ENCODE data around the gene BAG2.
A peak's percentile ranks its signal among the peaks of the same experiment; 100 is the strongest.

The BAG2 gene

DNA sequence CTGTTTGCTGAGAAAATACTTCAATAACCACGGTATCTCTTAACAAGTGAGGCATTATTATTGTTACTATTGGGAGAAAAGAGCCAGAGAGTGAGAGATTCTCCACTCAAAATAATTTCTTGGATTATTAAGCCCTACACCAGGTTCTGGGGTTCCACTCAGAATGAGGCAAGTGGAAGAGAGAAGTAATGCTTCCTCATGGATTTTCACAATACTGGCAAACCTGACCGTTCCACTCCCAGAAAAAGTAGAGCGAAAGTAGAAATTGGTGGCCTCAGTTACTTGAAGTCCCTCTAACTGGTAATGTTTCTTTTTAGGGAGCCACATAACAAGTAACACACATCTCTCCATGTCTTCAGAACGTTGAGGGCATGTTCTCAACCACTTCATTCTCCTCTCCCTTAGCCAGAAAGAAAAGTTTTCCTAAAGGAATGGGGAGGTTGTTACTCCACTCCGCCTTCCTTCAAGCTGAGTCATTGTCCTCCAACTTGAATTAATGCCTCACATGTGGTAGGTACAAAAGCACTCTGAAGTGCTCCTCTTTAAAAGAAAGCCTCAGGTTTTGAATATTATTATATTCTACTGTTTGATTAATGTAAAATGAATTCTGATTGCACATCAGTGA, 1.9 kb downstream of the BAG2 start:
- no peak for DNase-seq

- no peak for DNase-seq
Observed at GRCh38 chr6:57174511-57174907, 2.4 kb downstream of the BAG2 start.

- no peak for DNase-seq
Observed at GRCh38 chr6:57177545-57178265, 5.6 kb downstream of the BAG2 start.

DNA sequence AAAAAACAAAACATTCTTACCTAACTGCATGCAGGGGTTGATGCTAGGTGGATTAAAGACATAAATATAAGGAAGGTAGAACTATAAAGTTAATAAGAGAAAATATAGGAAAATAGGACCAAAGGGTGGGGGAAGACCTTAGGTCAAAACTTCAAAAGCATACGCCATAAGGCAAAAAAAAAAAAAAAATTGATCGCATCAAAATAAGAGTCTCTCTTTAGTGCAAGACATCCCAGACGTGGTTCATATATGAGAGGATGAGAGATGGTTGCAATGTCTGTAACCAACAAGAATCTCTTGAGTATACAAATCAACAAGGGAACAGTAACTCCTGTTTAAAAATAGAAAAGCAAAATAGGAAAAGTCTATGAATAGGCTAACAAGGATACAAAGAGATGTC, 8.5 kb downstream of the BAG2 start:
- no peak for DNase-seq

- no peak for DNase-seq
Observed at GRCh38 chr6:57182017-57182432, 9.9 kb downstream of the BAG2 start.

- DNase-seq = no peak
Observed at GRCh38 chr6:57183336-57183735, 11.2 kb downstream of the BAG2 start.

DNA sequence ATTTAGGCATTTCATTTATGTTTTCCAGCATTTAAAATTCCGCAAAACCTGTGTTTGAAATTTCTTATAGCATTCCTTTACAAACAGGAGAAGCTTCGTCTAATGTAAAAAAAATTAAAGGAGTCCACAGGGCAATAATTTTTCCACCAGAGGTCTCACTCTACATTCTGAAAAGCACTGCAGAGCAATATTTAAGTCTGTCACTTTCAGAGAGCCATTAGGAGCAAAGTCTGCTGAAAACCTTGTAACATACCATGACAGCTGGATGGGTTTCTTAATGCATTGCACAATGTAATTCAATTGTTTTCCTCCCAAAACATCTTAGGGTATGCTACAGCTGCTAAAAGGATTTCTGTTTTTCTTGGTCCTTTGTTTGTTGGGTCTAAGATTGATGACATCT, 18.0 kb downstream of the BAG2 start:
- DNase-seq = no peak

DNA sequence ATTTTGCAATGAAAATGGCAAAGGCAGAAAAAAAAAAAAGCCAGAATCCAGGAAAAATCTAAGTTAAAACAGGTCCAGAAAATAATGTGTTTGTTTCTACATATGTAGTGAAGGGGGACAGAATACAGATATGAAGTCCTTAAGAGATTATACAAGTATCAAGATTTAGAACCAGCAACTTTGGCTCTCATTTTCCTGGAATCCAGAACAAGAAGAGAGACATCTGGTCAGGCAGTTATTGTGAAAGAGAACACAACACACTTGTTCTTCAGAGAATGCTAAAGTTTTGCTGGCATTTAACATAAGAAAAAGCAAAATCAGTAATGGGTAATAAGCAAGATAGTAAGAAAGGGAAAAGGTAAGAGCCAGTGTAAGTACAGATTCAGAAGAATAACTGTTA, 21.1 kb downstream of the BAG2 start:
- no peak for DNase-seq

DNA sequence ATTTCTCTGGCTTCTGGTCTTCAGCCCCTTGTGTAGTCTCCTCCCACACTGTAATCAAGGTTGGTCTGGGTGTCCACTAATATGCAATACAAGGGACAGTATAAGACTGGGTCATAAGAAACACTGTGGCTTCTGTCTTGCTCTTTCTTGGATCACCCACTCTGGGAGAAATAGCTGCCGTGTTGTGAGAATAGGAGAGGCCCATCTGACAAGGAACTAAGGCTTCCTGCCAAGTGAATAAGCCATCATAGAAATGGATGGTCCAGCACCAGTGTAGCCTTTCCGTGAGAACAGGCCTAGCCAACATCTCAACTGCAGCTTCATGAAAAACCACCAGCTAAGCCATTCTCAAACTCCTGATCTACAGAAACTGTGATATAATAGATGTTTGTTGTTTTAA, 23.3 kb downstream of the BAG2 start:
- no peak for DNase-seq

- DNase-seq = no peak
Observed at GRCh38 chr6:57198926-57199636, 27.0 kb downstream of the BAG2 start.

GRCh38 chr6:57201718-57202117, 29.6 kb downstream of the BAG2 start:
- no peak for DNase-seq

DNA sequence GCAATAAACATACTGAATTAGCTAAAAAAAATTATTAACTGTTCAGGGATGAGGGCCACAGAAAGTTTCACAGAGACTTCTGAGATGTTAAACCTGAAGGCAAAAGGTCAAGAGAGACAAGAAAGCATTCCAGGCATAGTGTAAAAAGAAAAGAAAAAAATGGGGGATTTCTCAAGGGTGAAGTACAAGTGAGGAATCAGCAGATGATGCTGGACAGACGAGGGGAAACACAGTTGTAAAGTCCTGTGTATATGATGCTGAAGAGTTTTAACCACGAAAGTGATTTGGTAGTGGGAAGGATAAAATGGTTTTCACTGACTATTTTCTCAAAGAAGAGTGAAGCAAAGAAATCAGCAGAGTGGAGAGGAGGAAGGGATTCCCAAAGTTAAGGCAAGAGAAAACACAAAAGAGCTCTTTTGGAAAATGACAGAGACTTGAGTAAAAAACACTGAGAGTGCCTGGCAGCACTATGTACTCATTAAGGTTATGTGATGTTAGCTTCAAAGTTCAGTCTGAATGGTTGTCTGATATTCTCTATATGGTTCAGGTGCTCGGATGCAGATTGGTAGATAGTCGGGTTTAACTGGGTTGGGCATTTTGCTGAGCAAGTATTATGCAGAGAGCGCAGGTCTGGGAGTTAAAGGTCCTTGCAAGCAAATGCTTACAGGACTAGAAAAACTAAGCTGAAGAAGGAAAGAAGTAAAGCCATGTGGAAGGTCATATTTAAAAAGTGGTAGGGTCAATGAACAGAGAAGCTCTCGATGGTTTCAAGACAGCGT, 33.6 kb downstream of the BAG2 start:
- no peak for DNase-seq

DNA sequence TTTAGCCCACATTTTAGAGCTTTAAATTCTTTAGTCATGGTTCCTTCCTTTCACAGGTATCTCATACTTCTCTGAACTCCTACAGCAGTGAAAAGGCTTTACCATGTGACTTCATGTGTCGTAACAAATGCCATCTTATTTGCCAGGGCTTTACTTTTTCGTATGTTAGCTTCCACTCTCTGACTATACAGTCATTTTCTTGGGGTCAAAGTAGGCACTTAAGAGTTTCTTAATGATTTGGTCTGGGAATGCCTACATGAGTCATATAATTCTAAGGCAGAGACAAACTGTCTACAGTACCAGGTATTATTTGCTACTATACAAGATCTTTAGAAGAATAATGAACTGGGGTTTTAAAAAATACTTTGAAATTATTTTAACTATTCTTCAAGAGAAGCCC, 35.0 kb downstream of the BAG2 start:
- no peak for DNase-seq

- no peak for DNase-seq
Observed at GRCh38 chr6:57207872-57208271, 35.7 kb downstream of the BAG2 start.

- DNase-seq = no peak
Observed at GRCh38 chr6:57209030-57209429, 36.9 kb downstream of the BAG2 start.

DNA sequence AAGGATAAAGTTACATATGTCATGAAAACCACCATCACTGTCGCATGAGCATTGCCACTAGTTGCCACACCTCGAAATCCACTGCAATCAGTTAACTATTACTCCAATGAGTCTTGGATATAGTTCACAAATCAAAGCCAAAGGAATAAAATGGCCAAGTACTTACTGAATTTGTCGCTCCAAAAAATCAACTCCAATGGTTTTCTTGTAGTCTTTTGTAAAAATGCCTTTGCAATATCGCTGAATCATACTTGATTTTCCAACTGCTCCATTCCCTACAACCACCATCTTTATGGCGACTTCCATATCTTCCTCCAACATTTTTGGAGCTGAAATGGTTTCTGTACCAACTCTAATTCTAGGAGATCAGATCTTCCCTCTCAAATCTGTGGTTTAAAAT, 37.9 kb downstream of the BAG2 start:
- no peak for DNase-seq

DNA sequence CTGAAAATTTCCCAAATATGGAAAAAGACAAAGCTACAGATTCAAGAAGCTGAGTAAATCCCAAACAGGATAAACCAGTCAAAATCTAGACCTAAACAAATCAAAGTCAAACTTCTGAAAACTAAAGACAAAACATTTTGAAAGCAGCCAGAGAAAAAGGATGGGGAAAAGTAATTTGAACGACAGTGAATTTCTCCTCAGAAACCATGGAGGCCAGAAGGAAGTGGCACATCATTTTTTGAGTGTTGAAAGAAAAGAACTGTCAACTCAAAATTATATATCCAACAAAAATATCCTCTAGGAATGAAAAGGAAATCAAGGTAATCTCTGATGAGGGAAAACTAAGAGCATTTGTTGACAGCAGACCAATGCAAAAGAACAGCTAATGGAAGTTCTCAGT, 43.1 kb downstream of the BAG2 start:
- no peak for DNase-seq

DNA sequence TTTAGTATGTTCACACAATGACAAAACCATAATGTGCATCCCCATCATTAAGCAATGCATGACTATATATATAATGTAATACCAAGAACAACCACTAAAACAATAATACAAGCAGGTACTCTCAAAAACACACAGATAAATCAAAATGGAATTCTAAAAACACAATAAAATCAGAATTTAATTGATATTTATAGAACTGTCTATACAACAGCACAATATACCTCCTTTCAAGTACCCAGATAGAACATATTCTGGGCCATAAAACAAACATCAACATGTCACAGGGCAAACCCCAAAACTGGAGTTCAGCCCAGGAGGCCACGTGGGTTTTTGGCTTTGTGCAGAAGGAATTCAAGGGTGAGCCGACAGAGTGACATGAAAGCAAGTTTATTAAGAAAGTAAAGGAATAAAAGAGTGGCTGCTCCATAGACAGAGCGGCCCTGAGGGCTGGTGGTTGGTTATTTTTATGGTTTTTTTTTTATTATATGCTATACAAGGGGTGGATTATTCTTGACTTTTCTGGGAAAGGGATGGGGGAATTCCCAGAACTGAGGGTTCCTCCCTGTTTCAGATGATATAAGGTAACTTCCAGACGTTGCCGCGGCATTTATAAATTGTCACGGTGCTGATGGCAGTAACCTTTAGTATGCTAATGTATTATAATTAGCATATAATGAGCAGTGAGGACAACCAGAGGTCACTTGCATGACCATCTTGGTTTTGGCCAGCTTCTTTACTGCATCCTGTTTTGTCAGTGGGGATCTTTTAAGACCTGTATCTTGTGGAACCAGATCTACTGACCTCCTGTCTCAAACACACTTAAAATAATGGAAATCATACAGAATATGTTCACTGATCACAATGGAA, 44.3 kb downstream of the BAG2 start:
- DNase-seq = peak in 17 of 51 donors; percentile 3 to 41 (median 10)

- no peak for DNase-seq
Observed at GRCh38 chr6:57217270-57217669, 45.1 kb downstream of the BAG2 start.

DNA sequence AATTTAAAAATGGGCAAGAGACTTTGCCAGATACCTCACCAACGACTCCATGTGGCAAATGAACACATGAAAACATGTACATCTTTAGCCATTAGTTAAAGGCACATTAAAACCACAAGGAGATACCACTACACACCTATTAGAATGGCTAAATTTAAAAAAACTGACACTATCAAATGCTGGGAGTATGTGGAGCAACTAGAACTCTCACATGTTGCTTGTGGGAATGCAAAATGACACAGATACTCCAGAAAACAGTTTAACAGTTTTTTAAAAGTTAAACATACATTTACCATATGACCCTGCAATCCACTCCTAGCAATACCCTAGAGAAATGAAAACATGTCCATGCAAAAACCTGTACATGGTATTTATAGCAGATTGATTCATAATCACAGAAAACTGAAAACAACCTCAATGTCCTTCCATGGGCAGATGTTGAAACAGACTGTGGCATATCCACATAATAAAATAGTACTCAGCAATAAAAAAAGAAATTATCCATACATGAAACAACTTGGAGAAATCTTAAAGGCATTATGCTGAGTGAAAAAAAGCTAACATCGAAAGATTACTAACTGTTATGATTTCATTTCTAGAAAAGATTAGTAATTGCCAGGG, 48.1 kb downstream of the BAG2 start:
- DNase-seq = no peak

All from hypothalamus (tissue), 51 donors.